Right lobe of liver (tissue), 6 donors: ENCODE data around the gene SPPL3. TPM values are rescaled to one million over a fixed set of nuclear protein-coding genes. Genes with fewer than 3 reads are reported as not detected.
A peak's percentile ranks its signal among the peaks of the same experiment; 100 is the strongest.

ENCODE experiments used
- ATAC-seq, 4 donors: fragments of 200-7000 bp; cut with Tn5 transposase; one replicate each; pipeline ENCODE4 v1.9.1; 2020; ENCODE audit warnings: mild to moderate bottlenecking in 4 of 4, moderate library complexity in 4 of 4
- DNase-seq, 3 donors: peaks; one replicate each; pipeline ENCODE4 v3.0.0-alpha.2; 2020
- H3K27ac ChIP-seq, 3 donors: fragments of 200-600 bp; one replicate each; pipeline ENCODE4 v1.8.0; 2022
- H3K27me3 ChIP-seq, 2 donors: fragments of 200-600 bp; one replicate each; pipeline ENCODE4 v1.8.0; 2022
- H3K36me3 ChIP-seq, 4 donors: fragments of 200-600 bp; sonication (generic) in 1 of 4; one replicate each; pipeline versions ENCODE4 v1.5.1 to v1.8.0; 2017 to 2022; ENCODE audit warnings: control low read depth in 1 of 4
- H3K4me1 ChIP-seq, 4 donors: fragments of 200-600 bp; sonication (generic) in 1 of 4; one replicate each; pipeline versions ENCODE4 v1.5.1 to v1.8.0; 2017 to 2022; ENCODE audit warnings: control low read depth in 1 of 4
- H3K4me3 ChIP-seq, 3 donors: fragments of 200-600 bp; one replicate each; pipeline ENCODE4 v1.8.0; 2022
- H3K9me3 ChIP-seq, 4 donors: fragments of 200-600 bp; sonication (generic) in 1 of 4; one replicate each; pipeline versions ENCODE4 v1.5.1 to v1.8.0; 2017 to 2022; ENCODE audit warnings: control low read depth in 1 of 4
- CTCF ChIP-seq, 4 donors: fragments of 200-600 bp in 3 of 4; fragments of 450-650 bp in 1 of 4; IDR thresholded peaks; one replicate each; pipeline versions ENCODE4 v1.5.1 to v1.8.0; 2016 to 2022; ENCODE audit warnings: antibody characterized with exemption in 4 of 4, mild to moderate bottlenecking in 2 of 4
- POLR2A ChIP-seq: fragments of 450-650 bp; IDR thresholded peaks from one replicate; pipeline ENCODE4 v1.6.1; 2017; ENCODE audit warnings: antibody characterized with exemption, mild to moderate bottlenecking
- WGBS: methylation state at CpG from one replicate; pipeline ENCODE4 v1.1.6; 2018; ENCODE audit warnings: low coverage, low lambda C conversion rate; ENCODE audit not compliant: insufficient coverage; ENCODE audit errors: missing lambda C conversion rate; 5-methylcytosine and 5-hydroxymethylcytosine counted together
- intact Hi-C, 2 donors: fragments of 100-400 bp; cut with DNase I; formaldehyde crosslinking; loops; one replicate each; pipeline versions ENCODE4 v1.11.2 to v1.14.1; 2022
- total RNA-seq, 6 experiments: library from RNA; depleted of rRNA in 2 of 6; stranded (reverse); fragments of >200 nt in 2 of 6; fragmentation: NEBNext Ultra II Directional in 3 of 6; extraction: Animal tissue kit (Norgen Biotek cat#: 25700) in 3 of 6; gene quantifications; one replicate each; pipeline versions ENCODE4 v1.1.0 to v1.2.4, GENCODE V29; 2016 to 2023
- donor health status: DM: no; HTN: yes; CAD: no.
- donor health status: DM: no; HTN: no; CAD: no.
- donor health status: DM: no; HTN: no; CAD: no.
- donor health status: DM: no; HTN: yes; CAD: no.
- donor health status: DM: no; HTN: yes; CAD: no.

Gene SPPL3
- total RNA-seq, 6 experiments from 2014 or later: 10.7 to 26.6 (median 16.9) TPM

GRCh38 chr12:120846721-120847120 is 57.4 kb downstream of the SPPL3 start:
- TF ChIP-seq POLR2A (no peak), CTCF (IDR thresholded peaks at IDR 0.05) (no peak)
- peak; percentile 42 to 52 (median 48) for ATAC-seq
- Histone ChIP-seq H3K4me1 (peaks cover 0 to 44% (median 11%) of the 10 kb centered on the region in 4 donors), H3K27me3 (no peaks in the 10 kb centered on the region), H3K9me3 (no peaks in the 10 kb centered on the region), H3K4me3 (no peak overlapping the region), H3K36me3 (no peaks in the 10 kb centered on the region), H3K27ac (peak overlapping the region; percentile 2 to 49 (median 31))
- DNase-seq: no peak
- intact Hi-C loops: no loop called here

GRCh38 chr12:120845696-120846095 is 58.5 kb downstream of the SPPL3 start:
- 98% methylated on average over 7 of the region's 7 CpGs for WGBS
- H3K4me1 ChIP-seq: peaks cover 0 to 38% (median 11%) of the 10 kb centered on the region in 4 donors
- no peak for TF ChIP-seq CTCF (IDR thresholded peaks at IDR 0.05)
- no peak for TF ChIP-seq POLR2A

GRCh38 chr12:120844768-120845449 is 59.2 kb downstream of the SPPL3 start:
- Histone ChIP-seq H3K27me3 (no peaks in the 10 kb centered on the region), H3K9me3 (no peaks in the 10 kb centered on the region), H3K27ac (peak overlapping the region in 2 of 3 donors; percentile 44 to 51), H3K36me3 (no peaks in the 10 kb centered on the region), H3K4me3 (no peak overlapping the region), H3K4me1 (peaks cover 0 to 38% (median 11%) of the 10 kb centered on the region in 4 donors)
- ATAC-seq (peak; percentile 3 to 34 (median 21)), DNase-seq (no peak)
- no peak for TF ChIP-seq CTCF (IDR thresholded peaks at IDR 0.05)
- TF ChIP-seq POLR2A: no peak
- intact Hi-C loops: no loop called here
- WGBS: 88% methylated on average over 10 of the region's 18 CpGs

More at GRCh38 chr12:120845696-120846095, 58.5 kb downstream of the SPPL3 start:
- H3K27ac ChIP-seq: no peak overlapping the region
- ATAC-seq: no peak
- no peak for DNase-seq
- H3K9me3 ChIP-seq: no peaks in the 10 kb centered on the region
- H3K4me3 ChIP-seq: no peak overlapping the region
- no peaks in the 10 kb centered on the region for H3K36me3 ChIP-seq
- H3K27me3 ChIP-seq: no peaks in the 10 kb centered on the region
- intact Hi-C loops: no loop called here

- DNase-seq: no peak
- 46% methylated on average over 5 of the region's 5 CpGs for WGBS
- peak; percentile 62 to 75 (median 70) for ATAC-seq
- H3K27ac ChIP-seq: peak overlapping the region in 2 of 3 donors; percentile 44 to 51
- intact Hi-C loops: no loop called here
- H3K27me3 ChIP-seq: no peaks in the 10 kb centered on the region
- no peak for TF ChIP-seq CTCF (IDR thresholded peaks at IDR 0.05)
- TF ChIP-seq POLR2A: no peak
- H3K9me3 ChIP-seq: no peaks in the 10 kb centered on the region
- no peak overlapping the region for H3K4me3 ChIP-seq
- peaks cover 0 to 38% (median 11%) of the 10 kb centered on the region in 4 donors for H3K4me1 ChIP-seq
- no peaks in the 10 kb centered on the region for H3K36me3 ChIP-seq
These were observed 59.9 kb downstream of the SPPL3 start for GRCh38 chr12:120844297-120844696.
